SJCRH30 (cell line): Measurements from ENCODE around the gene SLC6A11. TPM values are rescaled to one million over a fixed set of nuclear protein-coding genes. Genes with fewer than 3 reads are reported as not detected.
A peak's percentile ranks its signal among the peaks of the same experiment; 100 is the strongest.

Experiments used
- DNase-seq, 2 experiments: peaks; one replicate each; pipeline ENCODE4 v3.0.0-alpha.2; 2015 to 2020
- H3K27ac ChIP-seq: fragments of 250-450 bp; sonication (Bioruptor Pico); 2 replicates; pipeline ENCODE4 v1.5.1; 2020; ENCODE audit warnings: mild to moderate bottlenecking, moderate library complexity
- H3K27me3 ChIP-seq: fragments of 250-450 bp; sonication (Bioruptor Pico); 2 replicates; pipeline ENCODE4 v1.5.1; 2020; ENCODE audit warnings: mild to moderate bottlenecking, moderate library complexity
- H3K36me3 ChIP-seq: fragments of 250-450 bp; sonication (Bioruptor Pico); 2 replicates; pipeline ENCODE4 v1.5.1; 2020; ENCODE audit warnings: mild to moderate bottlenecking, moderate library complexity
- H3K4me1 ChIP-seq: fragments of 250-450 bp; sonication (Bioruptor Pico); 2 replicates; pipeline ENCODE4 v1.5.1; 2020; ENCODE audit warnings: mild to moderate bottlenecking, moderate library complexity
- H3K4me3 ChIP-seq: fragments of 250-450 bp; sonication (Bioruptor Pico); 2 replicates; pipeline ENCODE4 v1.5.1; 2020; ENCODE audit warnings: mild to moderate bottlenecking, moderate library complexity
- H3K9me3 ChIP-seq: fragments of 250-450 bp; sonication (Bioruptor Pico); replicated peaks from 2 replicates; pipeline ENCODE4 v1.5.1; 2020; ENCODE audit warnings: mild to moderate bottlenecking, moderate library complexity
- total RNA-seq: library from RNA; depleted of rRNA; stranded (reverse); fragments of >200 nt; shearing (Covaris generic); gene quantifications from 2 replicates; pipeline ENCODE4 v1.2.3, GENCODE V29; 2014

Gene SLC6A11
- total RNA-seq, 1 experiment from 2014 or later, result not detected

GRCh38 chr3:10780243-10780642 is 35.8 kb upstream of the SLC6A11 start:
- DNase-seq, result no peak
- Histone ChIP-seq H3K27me3 (no peaks in the 10 kb centered on the region; the same call in 1 of the 2 replicates), H3K9me3 (no peaks in the 10 kb centered on the region), H3K4me3 (no peak overlapping the region), H3K36me3 (no peaks in the 10 kb centered on the region), H3K4me1 (no peaks in the 10 kb centered on the region), H3K27ac (no peak overlapping the region)

- Histone ChIP-seq H3K27ac (no peak overlapping the region), H3K4me3 (no peak overlapping the region), H3K27me3 (no peaks in the 10 kb centered on the region), H3K36me3 (no peaks in the 10 kb centered on the region), H3K4me1 (no peaks in the 10 kb centered on the region), H3K9me3 (no peaks in the 10 kb centered on the region)
- DNase-seq, result no peak
Observed at GRCh38 chr3:10780922-10781321, 35.1 kb upstream of the SLC6A11 start.

GRCh38 chr3:10781981-10782380 is 34.0 kb upstream of the SLC6A11 start:
- DNase-seq, result no peak
- H3K9me3 ChIP-seq, result no peaks in the 10 kb centered on the region
- no peaks in the 10 kb centered on the region for H3K4me1 ChIP-seq
- no peaks in the 10 kb centered on the region for H3K36me3 ChIP-seq
- no peak overlapping the region for H3K4me3 ChIP-seq
- H3K27ac ChIP-seq, result no peak overlapping the region
- H3K27me3 ChIP-seq, result no peaks in the 10 kb centered on the region

GRCh38 chr3:10783360-10784351 is 32.4 kb upstream of the SLC6A11 start:
- H3K9me3 ChIP-seq, result no peaks in the 10 kb centered on the region
- H3K4me3 ChIP-seq, result no peak overlapping the region
- no peaks in the 10 kb centered on the region for H3K27me3 ChIP-seq
- no peaks in the 10 kb centered on the region for H3K36me3 ChIP-seq
- H3K4me1 ChIP-seq, result no peaks in the 10 kb centered on the region
- peak; percentile 11 to 59 for DNase-seq
- H3K27ac ChIP-seq, result no peak overlapping the region

GRCh38 chr3:10786640-10787039 is 29.4 kb upstream of the SLC6A11 start:
- H3K4me1 ChIP-seq, result no peaks in the 10 kb centered on the region
- no peak for DNase-seq
- no peaks in the 10 kb centered on the region for H3K9me3 ChIP-seq
- H3K4me3 ChIP-seq, result no peak overlapping the region
- no peaks in the 10 kb centered on the region for H3K36me3 ChIP-seq
- H3K27me3 ChIP-seq, result no peaks in the 10 kb centered on the region
- H3K27ac ChIP-seq, result no peak overlapping the region

- H3K4me1 ChIP-seq, result no peaks in the 10 kb centered on the region
- H3K4me3 ChIP-seq, result no peak overlapping the region
Observed at GRCh38 chr3:10788451-10788850, 27.6 kb upstream of the SLC6A11 start.

GRCh38 chr3:10790713-10791112 is 25.3 kb upstream of the SLC6A11 start:
- Histone ChIP-seq H3K36me3 (no peaks in the 10 kb centered on the region), H3K27ac (no peak overlapping the region), H3K4me3 (no peak overlapping the region), H3K27me3 (peaks cover 6% of the 10 kb centered on the region; the same call in 1 of the 2 replicates), H3K4me1 (no peaks in the 10 kb centered on the region), H3K9me3 (no peaks in the 10 kb centered on the region)
- no peak for DNase-seq

More at GRCh38 chr3:10788451-10788850, 27.6 kb upstream of the SLC6A11 start:
- Histone ChIP-seq H3K36me3 (no peaks in the 10 kb centered on the region), H3K9me3 (no peaks in the 10 kb centered on the region), H3K27ac (no peak overlapping the region), H3K27me3 (peaks cover 6% of the 10 kb centered on the region; the same call in 1 of the 2 replicates)
- no peak for DNase-seq

GRCh38 chr3:10792208-10792607 is 23.8 kb upstream of the SLC6A11 start:
- no peak for DNase-seq
- Histone ChIP-seq H3K36me3 (no peaks in the 10 kb centered on the region), H3K9me3 (no peaks in the 10 kb centered on the region), H3K27me3 (peaks cover 6% of the 10 kb centered on the region; the same call in 1 of the 2 replicates), H3K27ac (no peak overlapping the region), H3K4me1 (no peaks in the 10 kb centered on the region), H3K4me3 (no peak overlapping the region)

- no peaks in the 10 kb centered on the region for H3K27me3 ChIP-seq
Observed at GRCh38 chr3:10798600-10799367, 17.2 kb upstream of the SLC6A11 start.

GRCh38 chr3:10804183-10804648 is 11.8 kb upstream of the SLC6A11 start:
- Histone ChIP-seq H3K4me3 (no peak overlapping the region), H3K9me3 (no peaks in the 10 kb centered on the region), H3K27me3 (no peaks in the 10 kb centered on the region), H3K4me1 (no peaks in the 10 kb centered on the region), H3K27ac (no peak overlapping the region), H3K36me3 (no peaks in the 10 kb centered on the region)
- DNase-seq, result no peak

More at GRCh38 chr3:10798600-10799367, 17.2 kb upstream of the SLC6A11 start:
- H3K27ac ChIP-seq, result no peak overlapping the region
- H3K36me3 ChIP-seq, result no peaks in the 10 kb centered on the region
- H3K4me3 ChIP-seq, result no peak overlapping the region
- DNase-seq, result no peak
- H3K9me3 ChIP-seq, result no peaks in the 10 kb centered on the region
- no peaks in the 10 kb centered on the region for H3K4me1 ChIP-seq

- H3K4me1 ChIP-seq, result no peaks in the 10 kb centered on the region
- no peaks in the 10 kb centered on the region for H3K27me3 ChIP-seq
- no peaks in the 10 kb centered on the region for H3K9me3 ChIP-seq
Observed at GRCh38 chr3:10806006-10806405, 10.0 kb upstream of the SLC6A11 start.

GRCh38 chr3:10808130-10808735 is 7.8 kb upstream of the SLC6A11 start:
- H3K4me3 ChIP-seq, result no peak overlapping the region

More at GRCh38 chr3:10806006-10806405, 10.0 kb upstream of the SLC6A11 start:
- Histone ChIP-seq H3K27ac (no peak overlapping the region), H3K4me3 (no peak overlapping the region), H3K36me3 (no peaks in the 10 kb centered on the region)
- DNase-seq, result no peak

GRCh38 chr3:10808974-10809373 is 7.1 kb upstream of the SLC6A11 start:
- Histone ChIP-seq H3K9me3 (no peaks in the 10 kb centered on the region), H3K4me1 (no peaks in the 10 kb centered on the region), H3K4me3 (no peak overlapping the region), H3K27ac (no peak overlapping the region), H3K36me3 (no peaks in the 10 kb centered on the region), H3K27me3 (no peaks in the 10 kb centered on the region)
- no peak for DNase-seq

More at GRCh38 chr3:10808130-10808735, 7.8 kb upstream of the SLC6A11 start:
- H3K27ac ChIP-seq, result no peak overlapping the region
- H3K27me3 ChIP-seq, result no peaks in the 10 kb centered on the region
- no peak for DNase-seq
- no peaks in the 10 kb centered on the region for H3K4me1 ChIP-seq
- no peaks in the 10 kb centered on the region for H3K9me3 ChIP-seq
- H3K36me3 ChIP-seq, result no peaks in the 10 kb centered on the region

GRCh38 chr3:10810376-10810775 is 5.7 kb upstream of the SLC6A11 start:
- H3K27ac ChIP-seq, result no peak overlapping the region
- H3K9me3 ChIP-seq, result no peaks in the 10 kb centered on the region
- no peaks in the 10 kb centered on the region for H3K4me1 ChIP-seq
- no peak for DNase-seq
- no peaks in the 10 kb centered on the region for H3K36me3 ChIP-seq
- no peak overlapping the region for H3K4me3 ChIP-seq
- no peaks in the 10 kb centered on the region for H3K27me3 ChIP-seq
